ENCODE results near the gene LRRC8A. TPM values are rescaled to one million over a fixed set of nuclear protein-coding genes. Genes with fewer than 3 reads are reported as not detected.
A peak's percentile ranks its signal among the peaks of the same experiment; 100 is the strongest.

The LRRC8A gene
- total RNA-seq, 1 experiment from 2014 or later: 76.0 TPM

- Histone ChIP-seq H3K27me3 (ENCODE audit: control insufficient read depth, insufficient read depth, low read length) (no peaks in the 10 kb centered on the region), H3K36me3 (replicated peaks; ENCODE audit: control insufficient read depth, insufficient read depth, low read length) (no peaks in the 10 kb centered on the region), H3K4me3 (ENCODE audit: insufficient read depth, low read depth, low read length) (no peak overlapping the region)
- no peak for DNase-seq
These were observed 19.9 kb downstream of the LRRC8A start for GRCh38 chr9:128901822-128902221.

GRCh38 chr9:128902351-128903078, 20.6 kb downstream of the LRRC8A start:
- no peak overlapping the region for H3K4me3 ChIP-seq (ENCODE audit: insufficient read depth, low read depth, low read length)
- no peaks in the 10 kb centered on the region; the same call in 1 of the 2 replicates for H3K36me3 ChIP-seq (replicated peaks; ENCODE audit: control insufficient read depth, insufficient read depth, low read length)
- no peaks in the 10 kb centered on the region for H3K27me3 ChIP-seq (ENCODE audit: control insufficient read depth, insufficient read depth, low read length)
- no peak for DNase-seq

- no peak overlapping the region for H3K4me3 ChIP-seq (ENCODE audit: insufficient read depth, low read depth, low read length)
- no peak for DNase-seq
- H3K36me3 ChIP-seq (replicated peaks; ENCODE audit: control insufficient read depth, insufficient read depth, low read length): peaks cover 5% of the 10 kb centered on the region
- H3K27me3 ChIP-seq (ENCODE audit: control insufficient read depth, insufficient read depth, low read length): no peaks in the 10 kb centered on the region
These were observed 21.1 kb downstream of the LRRC8A start for GRCh38 chr9:128903079-128903461.

GRCh38 chr9:128903871-128904620, 22.1 kb downstream of the LRRC8A start:
- Histone ChIP-seq H3K36me3 (replicated peaks; ENCODE audit: control insufficient read depth, insufficient read depth, low read length) (peaks cover 15% of the 10 kb centered on the region), H3K4me3 (ENCODE audit: insufficient read depth, low read depth, low read length) (no peak overlapping the region), H3K27me3 (ENCODE audit: control insufficient read depth, insufficient read depth, low read length) (no peaks in the 10 kb centered on the region)
- no peak for DNase-seq

GRCh38 chr9:128905964-128906363, 24.0 kb downstream of the LRRC8A start:
- DNase-seq: no peak
- Histone ChIP-seq H3K36me3 (replicated peaks; ENCODE audit: control insufficient read depth, insufficient read depth, low read length) (peaks cover 23% of the 10 kb centered on the region), H3K27me3 (ENCODE audit: control insufficient read depth, insufficient read depth, low read length) (no peaks in the 10 kb centered on the region), H3K4me3 (ENCODE audit: insufficient read depth, low read depth, low read length) (no peak overlapping the region)

GRCh38 chr9:128906741-128907140, 24.8 kb downstream of the LRRC8A start:
- Histone ChIP-seq H3K36me3 (replicated peaks; ENCODE audit: control insufficient read depth, insufficient read depth, low read length) (peaks cover 23% of the 10 kb centered on the region), H3K27me3 (ENCODE audit: control insufficient read depth, insufficient read depth, low read length) (no peaks in the 10 kb centered on the region), H3K4me3 (ENCODE audit: insufficient read depth, low read depth, low read length) (no peak overlapping the region)
- no peak for DNase-seq

GRCh38 chr9:128908372-128908771, 26.4 kb downstream of the LRRC8A start:
- H3K27me3 ChIP-seq (ENCODE audit: control insufficient read depth, insufficient read depth, low read length): no peaks in the 10 kb centered on the region
- no peak for DNase-seq
- H3K36me3 ChIP-seq (replicated peaks; ENCODE audit: control insufficient read depth, insufficient read depth, low read length): peaks cover 23% of the 10 kb centered on the region
- no peak overlapping the region for H3K4me3 ChIP-seq (ENCODE audit: insufficient read depth, low read depth, low read length)

- no peak for DNase-seq
- Histone ChIP-seq H3K36me3 (replicated peaks; ENCODE audit: control insufficient read depth, insufficient read depth, low read length) (peaks cover 23% of the 10 kb centered on the region), H3K27me3 (ENCODE audit: control insufficient read depth, insufficient read depth, low read length) (no peaks in the 10 kb centered on the region), H3K4me3 (ENCODE audit: insufficient read depth, low read depth, low read length) (no peak overlapping the region)
These were observed 27.9 kb downstream of the LRRC8A start for GRCh38 chr9:128909859-128910258.

GRCh38 chr9:128910906-128911305, 29.0 kb downstream of the LRRC8A start:
- Histone ChIP-seq H3K4me3 (ENCODE audit: insufficient read depth, low read depth, low read length) (no peak overlapping the region), H3K27me3 (ENCODE audit: control insufficient read depth, insufficient read depth, low read length) (no peaks in the 10 kb centered on the region), H3K36me3 (replicated peaks; ENCODE audit: control insufficient read depth, insufficient read depth, low read length) (peaks cover 23% of the 10 kb centered on the region)
- peak; percentile 43 for DNase-seq

- DNase-seq: peak; percentile 63
- H3K27me3 ChIP-seq (ENCODE audit: control insufficient read depth, insufficient read depth, low read length): no peaks in the 10 kb centered on the region
- no peak overlapping the region for H3K4me3 ChIP-seq (ENCODE audit: insufficient read depth, low read depth, low read length)
- peaks cover 24% of the 10 kb centered on the region for H3K36me3 ChIP-seq (replicated peaks; ENCODE audit: control insufficient read depth, insufficient read depth, low read length)
These were observed 29.6 kb downstream of the LRRC8A start for GRCh38 chr9:128911529-128912035.

- peaks cover 24% of the 10 kb centered on the region for H3K36me3 ChIP-seq (replicated peaks; ENCODE audit: control insufficient read depth, insufficient read depth, low read length)
- DNase-seq: peak; percentile 80
- H3K4me3 ChIP-seq (ENCODE audit: insufficient read depth, low read depth, low read length): no peak overlapping the region
- no peaks in the 10 kb centered on the region for H3K27me3 ChIP-seq (ENCODE audit: control insufficient read depth, insufficient read depth, low read length)
These were observed 30.4 kb downstream of the LRRC8A start for GRCh38 chr9:128912270-128912853.

GRCh38 chr9:128913048-128913900, 31.3 kb downstream of the LRRC8A start:
- DNase-seq: peak; percentile 42
- Histone ChIP-seq H3K27me3 (ENCODE audit: control insufficient read depth, insufficient read depth, low read length) (no peaks in the 10 kb centered on the region), H3K36me3 (replicated peaks; ENCODE audit: control insufficient read depth, insufficient read depth, low read length) (peaks cover 20% of the 10 kb centered on the region), H3K4me3 (ENCODE audit: insufficient read depth, low read depth, low read length) (no peak overlapping the region)

- no peak for DNase-seq
- Histone ChIP-seq H3K36me3 (replicated peaks; ENCODE audit: control insufficient read depth, insufficient read depth, low read length) (peaks cover 12% of the 10 kb centered on the region), H3K27me3 (ENCODE audit: control insufficient read depth, insufficient read depth, low read length) (no peaks in the 10 kb centered on the region)
These were observed 32.3 kb downstream of the LRRC8A start for GRCh38 chr9:128913995-128914772.

More at GRCh38 chr9:128913995-128914772, 32.3 kb downstream of the LRRC8A start:
- H3K4me3 ChIP-seq (ENCODE audit: insufficient read depth, low read depth, low read length): no peak overlapping the region

Measured in H7 (cell line).